Nephron (organoid): ENCODE results near the gene LKAAEAR1.

Experiments
- H3K27ac Mint-ChIP-seq, 3 experiments: 2 replicates each; pipeline ENCODE4 v1.8.0; 2020; ENCODE audit warnings: mixed read lengths in 3 of 3, mild to moderate bottlenecking in 2 of 3, moderate library complexity in 1 of 3
- H3K27me3 Mint-ChIP-seq: 2 replicates; pipeline ENCODE4 v1.8.0; 2021; ENCODE audit warnings: low read depth, mild to moderate bottlenecking, moderate library complexity, mixed read lengths
- H3K36me3 Mint-ChIP-seq: 2 replicates; pipeline ENCODE4 v1.8.0; 2020; ENCODE audit warnings: low read depth, mixed read lengths
- H3K4me1 Mint-ChIP-seq: 2 replicates; pipeline ENCODE4 v1.8.0; 2020; ENCODE audit warnings: mixed read lengths
- H3K4me3 Mint-ChIP-seq, 3 experiments: 2 replicates each; pipeline ENCODE4 v1.8.0; 2020; ENCODE audit warnings: mild to moderate bottlenecking in 3 of 3, mixed read lengths in 3 of 3, moderate library complexity in 2 of 3
- H3K9me3 Mint-ChIP-seq: 2 replicates; pipeline ENCODE4 v1.8.0; 2020; ENCODE audit warnings: mixed read lengths
- TF ChIP-seq, protein P1 (sequence below), 3 experiments: fragments of 200-600 bp; sonication (generic); IDR thresholded peaks; one replicate each; pipeline ENCODE4 v1.5.0; 2021; ENCODE audit warnings: antibody characterized with exemption in 3 of 3; ENCODE audit not compliant: unreplicated experiment in 3 of 3

The LKAAEAR1 gene

GRCh38 chr20:64036346-64037198 lies 47.6 kb downstream of the LKAAEAR1 start:
- H3K9me3 Mint-ChIP-seq: no peaks in the 10 kb centered on the region
- no peak overlapping the region for H3K27ac Mint-ChIP-seq
- TF ChIP-seq, protein P1, sequence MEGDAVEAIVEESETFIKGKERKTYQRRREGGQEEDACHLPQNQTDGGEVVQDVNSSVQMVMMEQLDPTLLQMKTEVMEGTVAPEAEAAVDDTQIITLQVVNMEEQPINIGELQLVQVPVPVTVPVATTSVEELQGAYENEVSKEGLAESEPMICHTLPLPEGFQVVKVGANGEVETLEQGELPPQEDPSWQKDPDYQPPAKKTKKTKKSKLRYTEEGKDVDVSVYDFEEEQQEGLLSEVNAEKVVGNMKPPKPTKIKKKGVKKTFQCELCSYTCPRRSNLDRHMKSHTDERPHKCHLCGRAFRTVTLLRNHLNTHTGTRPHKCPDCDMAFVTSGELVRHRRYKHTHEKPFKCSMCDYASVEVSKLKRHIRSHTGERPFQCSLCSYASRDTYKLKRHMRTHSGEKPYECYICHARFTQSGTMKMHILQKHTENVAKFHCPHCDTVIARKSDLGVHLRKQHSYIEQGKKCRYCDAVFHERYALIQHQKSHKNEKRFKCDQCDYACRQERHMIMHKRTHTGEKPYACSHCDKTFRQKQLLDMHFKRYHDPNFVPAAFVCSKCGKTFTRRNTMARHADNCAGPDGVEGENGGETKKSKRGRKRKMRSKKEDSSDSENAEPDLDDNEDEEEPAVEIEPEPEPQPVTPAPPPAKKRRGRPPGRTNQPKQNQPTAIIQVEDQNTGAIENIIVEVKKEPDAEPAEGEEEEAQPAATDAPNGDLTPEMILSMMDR (IDR thresholded peaks at IDR 0.05; ENCODE audit: unreplicated experiment in 3 of 3): no peak
- H3K36me3 Mint-ChIP-seq: peaks cover 11% of the 10 kb centered on the region
- no peak overlapping the region for H3K4me3 Mint-ChIP-seq
- H3K27me3 Mint-ChIP-seq: peaks cover 54% of the 10 kb centered on the region
- H3K4me1 Mint-ChIP-seq: peaks cover 16% of the 10 kb centered on the region

- Mint-ChIP-seq H3K27ac (no peak within 1 kb of the TSS), H3K4me3 (no peak within 1 kb of the TSS), H3K9me3 (no peaks in the 10 kb centered on the region), H3K27me3 (peaks cover 48% of the 10 kb centered on the region), H3K36me3 (peaks cover 15% of the 10 kb centered on the region), H3K4me1 (peaks cover 16% of the 10 kb centered on the region)
- TF ChIP-seq, protein P1 (IDR thresholded peaks at IDR 0.05; ENCODE audit: unreplicated experiment in 3 of 3): no peak
Observed at GRCh38 chr20:64035933-64036345, 48.3 kb downstream of the LKAAEAR1 start, which contains the start of gene C20orf204. C20orf204 (plus strand) TSS chr20:64036182; CDS start chr20:64036324, 142 bp downstream.

DNA sequence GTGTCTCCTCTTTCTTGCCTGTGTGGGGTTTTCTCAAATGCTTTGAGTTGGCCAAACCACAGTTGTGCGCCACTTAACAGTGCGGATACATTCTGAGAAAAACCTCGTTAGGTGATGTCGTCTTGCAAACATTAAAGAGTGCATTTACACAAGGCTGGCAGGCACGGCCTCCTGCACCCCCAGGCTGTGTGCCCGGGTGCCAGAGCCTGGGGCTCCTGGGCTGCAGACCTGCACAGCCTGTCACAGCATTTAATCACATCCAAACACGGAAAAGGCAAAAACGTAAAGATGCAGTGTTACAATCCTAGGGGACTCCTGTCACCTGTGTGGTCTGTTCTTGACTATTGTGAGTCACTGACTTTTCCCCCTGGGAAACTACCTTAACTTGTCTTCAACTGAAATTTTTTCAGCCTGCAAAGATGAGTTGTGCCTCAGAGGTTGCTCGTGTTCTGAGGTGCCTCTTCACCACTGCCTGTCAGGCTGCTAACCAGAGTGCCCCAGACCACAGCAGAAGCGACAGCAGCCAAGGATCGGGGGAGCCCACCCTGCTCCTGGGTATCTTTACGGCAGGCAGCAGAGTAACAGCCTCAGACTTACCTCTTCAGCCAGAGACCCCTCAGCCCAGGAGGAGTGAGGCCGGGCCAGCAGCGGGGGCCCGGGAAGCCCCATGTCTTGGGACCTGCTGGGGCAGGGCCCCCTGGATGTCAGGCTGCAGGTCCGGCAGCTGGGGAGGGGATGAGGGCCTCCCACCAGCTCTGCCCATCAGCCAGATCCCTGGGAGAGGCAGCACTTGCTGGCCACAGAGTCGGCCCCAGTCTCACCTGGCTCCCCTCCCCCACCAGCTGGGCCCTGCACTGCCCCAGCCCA lies 48.9 kb downstream of the LKAAEAR1 start:
- Mint-ChIP-seq H3K9me3 (no peaks in the 10 kb centered on the region), H3K27ac (no peak overlapping the region), H3K36me3 (peaks cover 19% of the 10 kb centered on the region), H3K27me3 (peaks cover 42% of the 10 kb centered on the region), H3K4me3 (no peak overlapping the region), H3K4me1 (peaks cover 16% of the 10 kb centered on the region)
- TF ChIP-seq, protein P1 (IDR thresholded peaks at IDR 0.05; ENCODE audit: unreplicated experiment in 3 of 3): no peak

GRCh38 chr20:64033981-64034493 lies 50.2 kb downstream of the LKAAEAR1 start:
- Mint-ChIP-seq H3K4me3 (no peak overlapping the region), H3K36me3 (peaks cover 29% of the 10 kb centered on the region), H3K9me3 (no peaks in the 10 kb centered on the region), H3K4me1 (peaks cover 16% of the 10 kb centered on the region), H3K27me3 (peaks cover 29% of the 10 kb centered on the region), H3K27ac (peak overlapping the region in 2 of 3 experiments; percentile 24 to 44)
- TF ChIP-seq, protein P1 (IDR thresholded peaks at IDR 0.05; ENCODE audit: unreplicated experiment in 3 of 3): no peak
